HG02623 (cell line): Measurements from ENCODE around the gene VSX1.

Source experiments
- ATAC-seq: cut with Tn5 transposase; IDR thresholded peaks from one replicate; pipeline ENCODE4 v1.9.1; 2021; ENCODE audit warnings: moderate library complexity; ENCODE audit not compliant: unreplicated experiment

Gene VSX1

DNA sequence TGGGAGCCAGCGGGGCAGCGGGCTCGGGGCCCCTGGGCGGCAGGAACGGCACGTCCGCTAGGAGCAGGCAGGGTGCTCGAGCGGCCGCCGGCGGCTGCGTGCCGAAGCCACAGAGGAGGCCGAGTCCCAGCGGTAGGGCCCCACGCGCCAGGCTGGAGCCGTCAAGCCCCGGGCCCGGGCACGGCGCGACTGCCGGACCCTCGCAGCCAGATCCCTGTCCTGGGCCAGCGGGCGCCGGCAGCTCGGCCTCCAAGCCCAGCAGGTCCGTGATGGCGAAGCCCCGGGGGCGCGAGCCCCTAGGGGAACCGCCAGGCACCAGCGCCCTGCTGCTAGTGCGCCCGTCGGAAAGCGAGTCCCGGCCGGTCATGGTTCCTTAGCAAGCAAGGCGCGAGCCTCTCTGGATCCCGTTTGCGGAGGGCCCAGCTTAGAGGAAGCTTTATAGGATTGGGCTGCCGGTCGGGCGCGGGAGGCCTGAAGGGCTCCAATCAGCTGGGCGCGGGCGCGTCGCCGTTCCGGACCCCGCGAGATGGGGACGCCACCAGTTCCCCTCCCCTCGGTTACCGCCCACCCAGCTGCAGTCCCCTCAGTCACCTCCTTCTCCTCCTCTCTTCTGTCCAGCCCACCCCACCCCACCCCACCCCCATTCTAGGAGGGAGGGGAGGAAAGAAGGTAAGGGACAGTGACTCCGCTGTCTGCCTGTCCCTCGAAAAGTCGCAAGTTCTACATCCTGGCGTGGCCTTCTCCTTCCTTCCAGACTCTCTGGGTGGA lies at the start of gene VSX1:
Gene VSX1, minus strand, starts transcription at position 412 of the 768 bp plus-strand sequence. Its CDS starts 45 bp downstream, at position 367.
- no peak for ATAC-seq

DNA sequence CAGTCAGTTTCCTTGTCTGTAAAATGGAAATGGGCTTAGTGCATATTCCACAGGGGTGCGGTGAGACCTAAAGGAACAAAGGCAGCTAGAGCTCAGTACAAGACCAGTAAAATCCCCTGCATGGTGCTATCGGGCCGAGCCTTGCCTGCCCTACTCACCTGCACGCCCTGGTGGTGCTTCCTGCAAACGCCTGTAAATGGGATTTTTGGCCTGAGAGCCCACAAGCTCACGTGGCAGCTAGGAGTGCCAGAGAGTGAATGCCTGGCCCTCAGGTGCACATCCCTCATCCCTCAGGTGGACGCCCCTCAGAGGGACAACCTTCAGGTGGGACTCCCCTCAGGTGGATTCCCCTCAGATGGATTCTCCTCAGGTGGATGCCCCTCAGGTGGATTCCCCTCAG lies 48.0 kb upstream of the VSX1 start:
- no peak for ATAC-seq

DNA sequence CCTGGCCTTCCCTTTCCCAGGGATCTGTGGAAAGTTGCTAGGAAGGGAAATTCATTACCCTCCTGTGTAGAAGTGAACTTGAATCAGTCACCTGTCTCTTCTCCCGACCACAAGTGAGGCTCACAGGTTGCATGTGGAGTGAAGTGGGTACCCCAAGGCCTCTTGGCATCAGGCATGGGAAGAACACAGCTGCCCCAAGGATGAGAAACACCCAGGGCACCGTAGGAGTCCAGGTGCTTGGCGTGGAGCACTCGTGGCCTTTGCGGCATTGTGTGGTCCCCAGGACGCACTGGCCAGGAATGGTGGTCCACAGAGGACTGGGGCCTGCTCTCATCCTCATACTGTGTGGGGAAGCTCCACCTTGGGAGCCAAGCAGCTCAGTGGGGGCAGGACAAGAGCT lies 47.5 kb upstream of the VSX1 start:
- ATAC-seq = no peak

DNA sequence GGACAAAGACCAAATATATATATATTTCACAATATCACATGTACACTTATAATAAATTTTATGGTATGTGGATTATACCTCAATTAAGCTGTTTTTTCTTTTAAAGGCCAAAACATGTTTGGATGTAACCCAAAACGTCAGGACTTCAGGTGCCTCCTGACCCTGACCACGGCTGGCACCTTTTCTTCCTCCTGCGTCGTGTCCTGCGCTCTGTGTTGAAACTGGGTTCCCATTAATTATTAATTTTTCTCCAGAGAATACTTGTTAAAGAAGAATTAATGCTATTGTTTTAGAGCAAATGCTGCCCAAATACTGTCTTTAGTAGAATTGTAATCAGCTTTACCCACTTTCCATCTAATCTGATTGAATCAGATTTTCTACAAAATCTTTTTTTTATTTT lies 46.7 kb upstream of the VSX1 start:
- ATAC-seq = no peak

DNA sequence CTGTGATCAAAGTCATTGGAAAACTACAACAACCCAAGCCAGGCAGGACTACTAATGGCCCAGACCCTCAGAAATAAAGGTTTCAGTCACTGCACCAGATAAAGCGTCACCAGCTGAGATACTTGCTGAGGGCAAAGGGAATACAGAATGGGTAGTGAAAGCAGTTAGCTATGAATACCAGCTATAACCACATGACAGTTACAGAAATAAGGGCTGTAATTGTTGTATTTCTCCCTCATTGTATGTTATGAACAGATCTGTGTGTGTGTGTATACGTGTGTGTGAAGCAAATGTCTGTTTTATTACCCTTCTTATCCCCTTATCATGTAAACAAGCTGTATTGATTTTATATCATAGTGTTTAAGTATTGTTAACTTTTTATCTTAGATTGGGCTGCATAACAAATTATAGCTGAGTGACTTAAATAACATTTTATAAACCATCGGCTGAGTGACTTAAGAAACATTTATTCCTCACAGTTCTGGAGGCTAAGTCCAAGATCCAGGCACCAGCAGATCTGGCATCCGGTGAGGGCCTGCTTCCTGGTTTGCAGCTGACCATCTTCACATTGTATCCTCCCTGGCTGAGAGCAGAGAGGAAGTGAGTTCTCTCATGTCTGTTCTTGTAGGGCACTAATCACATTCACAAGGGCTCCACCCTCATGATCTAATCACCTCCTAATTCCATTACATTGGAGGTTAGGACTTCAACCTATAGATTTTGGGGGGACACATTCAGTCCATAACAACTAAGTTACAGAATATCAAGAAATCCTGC lies 46.0 kb upstream of the VSX1 start:
- no peak for ATAC-seq

DNA sequence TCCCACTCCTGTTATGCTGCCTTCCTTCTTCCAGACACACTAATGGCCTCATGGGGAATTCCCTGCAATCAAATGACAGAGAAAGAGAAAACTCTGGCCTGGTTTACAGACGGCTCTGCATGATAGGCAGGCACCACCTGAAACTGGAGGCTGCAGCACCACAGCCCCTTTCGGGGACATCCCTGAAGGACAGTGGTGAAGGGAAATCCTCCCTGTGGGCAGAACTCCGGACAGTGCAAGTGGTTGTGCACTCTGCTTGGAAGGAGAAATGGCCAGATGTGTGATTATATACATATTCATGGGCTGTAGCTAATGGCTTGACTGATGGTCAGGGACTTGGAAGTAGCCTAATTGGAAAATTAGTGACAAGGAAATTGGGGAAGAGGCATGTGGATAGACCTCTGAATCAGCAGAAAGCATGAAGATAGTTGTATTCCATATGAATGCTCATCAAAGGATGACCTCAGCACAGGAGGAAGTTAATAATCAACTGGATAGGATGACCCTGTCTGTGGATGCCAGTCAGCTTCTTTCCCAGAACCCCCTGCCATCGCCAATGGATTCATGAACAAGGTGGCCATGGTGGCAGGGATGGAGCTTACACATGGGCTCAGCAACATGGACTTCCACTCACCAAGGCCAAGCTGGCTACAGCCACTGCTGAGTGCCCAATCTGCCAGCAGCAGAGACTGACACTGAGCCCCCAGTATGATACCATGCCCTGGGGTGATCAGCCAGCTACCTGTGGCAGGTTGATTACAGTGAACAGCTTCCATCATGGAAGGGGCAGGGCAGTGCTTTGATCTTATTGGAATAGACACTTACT lies 44.5 kb upstream of the VSX1 start:
- no peak for ATAC-seq

DNA sequence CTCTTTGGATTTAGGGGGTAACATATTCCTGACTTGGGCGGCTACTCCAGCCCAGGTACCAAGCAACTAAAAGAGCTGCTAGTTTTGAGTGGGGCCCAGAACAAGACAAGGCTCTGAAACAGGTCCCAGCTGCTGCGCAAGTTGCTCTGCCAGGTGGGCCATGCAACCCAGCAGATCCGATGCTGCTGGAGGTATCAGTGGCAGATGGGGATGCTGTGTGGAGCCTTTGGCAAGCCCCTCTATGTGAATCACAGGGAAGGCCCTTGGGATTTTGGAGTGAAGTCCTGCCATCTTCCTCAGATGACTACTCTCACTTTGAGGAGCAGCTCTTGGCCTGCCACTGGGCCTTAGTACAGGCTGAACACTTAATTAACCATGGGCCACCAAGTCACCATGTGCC lies 43.7 kb upstream of the VSX1 start:
- ATAC-seq = no peak

DNA sequence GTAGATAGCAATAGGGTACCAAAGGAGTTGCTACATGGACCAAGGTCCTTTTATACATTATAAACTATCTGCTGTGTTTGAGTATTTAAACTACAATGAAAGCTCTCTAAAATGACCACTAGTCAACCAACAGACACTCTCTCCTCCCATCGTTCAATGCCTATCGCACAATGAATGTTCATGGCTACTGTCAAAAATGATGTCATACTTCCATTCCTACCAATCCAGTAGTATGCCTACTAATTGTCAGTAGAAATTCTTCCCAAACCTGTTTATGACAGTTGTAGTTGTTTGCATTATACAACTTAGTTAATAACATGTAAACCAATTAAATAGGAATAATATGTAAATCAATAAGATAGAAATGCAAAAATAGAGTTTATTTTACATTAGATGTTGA lies 39.0 kb upstream of the VSX1 start:
- ATAC-seq = no peak

DNA sequence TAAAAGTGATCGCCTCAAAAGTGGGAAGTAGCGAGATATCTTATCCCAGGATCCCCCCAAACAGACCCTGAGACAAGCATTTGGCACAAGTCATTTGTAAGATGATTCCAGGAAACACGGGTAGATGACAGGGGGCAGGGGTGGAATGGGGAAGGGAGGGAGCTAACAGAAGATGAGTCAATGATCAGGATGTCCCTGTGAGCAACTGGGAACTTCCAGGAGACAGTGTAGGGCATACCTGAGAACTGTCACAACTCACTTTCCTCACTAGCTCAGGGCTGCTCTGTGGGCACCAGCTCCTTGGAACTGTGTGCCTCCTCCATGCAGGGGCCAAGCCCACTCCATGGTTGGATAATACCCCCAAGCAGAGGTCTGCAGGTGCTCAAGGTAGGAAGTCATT lies 38.5 kb upstream of the VSX1 start:
- no peak for ATAC-seq

DNA sequence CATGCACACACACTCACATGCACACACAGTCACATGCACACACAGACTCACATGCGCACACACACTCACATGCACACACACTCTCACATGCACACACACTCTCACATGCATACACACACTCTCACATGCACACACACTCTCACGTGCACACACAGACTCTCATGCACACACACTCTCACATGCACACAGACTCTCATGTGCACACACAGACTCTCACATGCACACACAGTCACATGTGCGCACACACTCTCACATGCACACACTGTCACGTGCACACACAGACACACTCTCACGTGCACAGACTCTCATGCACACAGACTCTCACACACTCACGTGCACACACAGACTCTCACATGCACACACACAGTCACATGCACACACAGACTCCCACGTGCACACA lies 36.6 kb upstream of the VSX1 start:
- no peak for ATAC-seq

DNA sequence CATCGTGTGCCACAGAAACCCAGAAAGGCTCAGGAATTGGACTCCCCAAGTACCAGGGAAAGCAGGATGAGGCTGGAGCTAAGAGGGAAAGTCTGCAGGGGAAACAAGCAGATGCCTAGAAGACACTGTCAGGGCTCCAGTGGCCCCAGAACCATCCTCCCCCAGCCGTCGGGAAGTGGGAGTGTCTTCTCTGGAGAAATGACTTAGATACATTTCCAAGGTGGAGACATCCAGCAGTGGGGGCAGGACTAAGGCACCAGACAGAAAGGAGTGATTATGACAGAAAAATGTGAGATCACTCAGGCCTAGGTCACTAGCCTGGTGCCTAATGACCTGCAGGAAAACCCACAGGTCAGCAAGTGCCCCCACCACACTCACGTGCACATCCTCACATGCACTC lies 36.0 kb upstream of the VSX1 start:
- ATAC-seq = no peak

DNA sequence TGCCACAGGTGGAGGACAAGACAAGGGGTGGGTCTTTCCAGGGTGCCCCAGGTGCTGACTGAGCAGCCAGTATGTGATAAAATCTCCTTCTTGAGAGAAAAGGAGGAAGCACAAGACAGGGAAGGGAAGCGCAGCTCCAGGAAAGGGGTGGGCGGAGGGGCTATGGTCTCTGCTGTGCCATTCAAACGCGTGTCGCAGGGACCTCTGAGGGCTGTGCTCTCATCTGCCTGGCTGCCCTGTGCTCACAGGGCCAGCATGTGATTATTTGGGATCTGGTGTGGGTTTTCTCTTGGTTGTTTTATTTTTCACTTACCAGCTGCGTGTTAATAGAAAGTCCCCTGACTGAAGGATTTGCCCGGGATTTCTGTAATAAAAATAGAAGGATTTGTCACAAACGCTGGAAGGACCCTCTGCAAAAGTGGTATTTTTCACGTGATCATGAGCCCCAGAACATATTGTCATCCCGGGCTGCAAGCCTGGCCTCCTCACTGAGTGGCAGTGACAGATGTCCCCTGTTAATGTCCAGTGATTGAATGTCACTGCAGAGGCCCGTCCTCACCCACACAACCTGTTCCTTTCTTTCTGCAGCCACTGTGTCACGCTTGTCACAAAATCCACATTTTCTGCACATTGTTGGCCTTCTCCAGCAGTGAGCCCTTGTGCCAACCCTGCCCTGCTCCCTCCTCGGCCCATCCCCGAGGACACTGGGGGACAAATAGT lies 35.0 kb upstream of the VSX1 start:
- no peak for ATAC-seq

DNA sequence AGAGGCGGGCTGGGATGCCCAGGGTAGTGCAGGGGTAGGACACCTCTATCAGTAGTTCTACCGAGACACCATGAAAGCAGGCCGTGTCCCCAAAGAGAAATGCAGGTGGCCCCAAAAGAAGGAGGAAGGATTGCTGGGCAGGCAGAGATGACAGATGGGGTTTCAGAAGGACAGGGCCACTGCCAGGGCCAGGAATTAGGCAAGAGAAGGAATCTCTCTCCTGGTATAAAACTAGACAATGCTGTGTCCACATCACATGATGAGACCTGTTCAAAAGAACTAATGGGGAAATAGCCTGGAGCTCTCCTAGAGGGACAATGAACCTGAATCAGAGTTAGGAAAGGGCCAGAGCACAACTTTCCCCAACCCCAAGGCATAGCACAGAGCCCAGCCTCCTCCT lies 21.6 kb upstream of the VSX1 start:
- no peak for ATAC-seq

DNA sequence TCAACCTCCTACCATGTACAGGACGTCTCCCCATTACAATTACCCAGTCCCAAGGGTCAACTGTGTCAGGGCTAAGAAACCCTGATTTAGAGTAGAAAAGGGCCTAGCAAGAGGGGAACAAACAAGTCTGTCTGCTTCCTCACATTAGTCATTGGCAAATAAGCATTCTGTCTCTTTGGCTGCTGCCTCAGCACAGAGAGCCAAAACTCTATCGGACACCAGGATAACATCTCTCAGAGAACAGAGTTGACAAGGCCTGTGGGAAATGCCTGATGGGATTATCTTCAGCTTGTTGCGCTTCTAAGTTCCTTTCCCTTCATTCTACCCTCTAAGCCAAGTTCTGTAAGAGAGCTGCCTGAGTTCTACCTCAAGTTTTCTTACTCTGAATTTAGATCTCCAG lies 19.0 kb upstream of the VSX1 start:
- ATAC-seq = no peak

DNA sequence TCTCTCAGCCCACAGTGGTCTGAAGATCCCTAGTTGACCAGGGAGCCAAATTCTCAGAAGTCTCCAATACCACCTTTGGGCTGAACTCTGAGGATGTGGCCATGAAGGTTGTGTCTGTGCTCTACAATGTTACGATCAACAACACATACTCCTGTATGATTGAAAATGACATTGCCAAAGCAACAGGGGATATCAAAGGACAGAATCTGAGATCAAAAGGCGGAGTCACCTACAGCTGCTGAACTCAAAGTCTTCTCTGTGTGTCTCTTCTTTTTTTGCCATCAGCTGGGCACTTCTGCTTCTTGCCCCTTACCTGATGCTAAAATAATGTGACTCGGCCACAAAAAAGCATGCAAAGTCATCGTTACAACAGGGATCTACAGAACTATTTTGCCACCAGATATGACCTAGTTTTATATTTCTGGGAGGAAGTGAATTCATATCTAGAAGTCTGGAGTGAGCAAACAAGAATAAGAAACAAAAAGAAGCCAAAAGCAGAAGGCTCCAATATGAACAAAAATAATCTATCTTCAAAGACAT lies 17.7 kb upstream of the VSX1 start:
- no peak for ATAC-seq

DNA sequence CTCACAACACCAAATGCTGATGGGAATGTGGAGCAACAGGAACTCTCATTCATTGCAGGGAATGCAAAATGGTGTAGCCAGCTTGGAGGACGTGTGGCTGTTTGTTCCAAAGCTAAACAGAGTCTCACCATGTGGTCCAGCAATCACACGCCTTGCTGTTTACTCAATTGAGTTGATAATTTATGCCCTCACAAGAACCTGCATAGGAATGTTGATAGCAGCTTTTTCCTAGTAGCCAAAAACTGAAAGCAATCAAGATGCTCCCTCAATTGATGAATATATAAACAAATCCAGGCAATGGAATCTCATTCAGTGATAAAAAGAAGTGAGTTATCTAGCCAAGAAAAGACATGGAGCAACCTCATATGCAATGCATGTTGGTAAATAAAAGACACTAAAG lies 15.6 kb upstream of the VSX1 start:
- no peak for ATAC-seq

DNA sequence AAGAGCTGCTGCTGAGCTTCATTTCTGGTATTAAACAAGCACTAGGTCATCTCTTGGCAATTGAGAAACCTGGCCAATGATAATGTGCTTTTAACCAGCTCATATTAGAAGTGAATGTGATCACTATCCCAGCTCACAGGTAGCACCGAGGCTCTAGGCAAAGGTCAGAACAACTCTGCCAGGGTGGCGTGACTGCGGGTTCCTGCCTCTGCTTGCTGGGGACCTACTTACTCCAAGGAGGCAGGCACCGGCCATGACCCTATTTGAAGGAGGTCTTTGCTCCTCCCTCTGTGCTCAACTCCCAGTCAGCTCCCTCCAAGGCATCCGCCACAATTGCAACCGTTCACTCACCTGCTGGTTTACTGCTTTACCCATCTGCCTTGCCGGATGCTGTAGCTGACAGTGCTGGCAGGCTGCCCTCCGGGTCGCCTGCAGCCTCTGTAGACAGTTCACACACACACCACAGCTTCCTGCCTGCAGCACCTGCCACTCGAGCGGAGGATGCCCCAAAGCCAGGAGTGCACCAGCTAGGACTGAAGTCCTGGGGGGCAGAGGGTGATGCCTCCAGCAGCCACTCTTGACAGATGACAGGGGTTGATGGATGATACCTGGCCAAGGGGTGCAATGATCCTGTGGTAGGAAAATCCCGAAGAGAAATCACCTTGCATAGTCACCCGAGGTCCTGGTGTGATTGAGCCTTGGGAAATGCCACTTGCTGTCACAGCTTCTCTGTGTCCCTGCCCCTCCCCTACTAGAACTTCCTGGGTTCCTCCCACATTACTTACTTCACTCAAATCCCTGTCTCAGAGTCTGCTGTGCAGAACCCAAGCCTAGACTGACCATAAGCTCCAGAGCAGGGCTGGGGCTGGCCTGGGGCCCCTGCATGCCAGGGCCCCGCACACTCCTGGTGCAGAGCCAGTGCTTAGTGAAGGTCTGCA lies 8.8 kb upstream of the VSX1 start:
- peak; percentile 70 for ATAC-seq

DNA sequence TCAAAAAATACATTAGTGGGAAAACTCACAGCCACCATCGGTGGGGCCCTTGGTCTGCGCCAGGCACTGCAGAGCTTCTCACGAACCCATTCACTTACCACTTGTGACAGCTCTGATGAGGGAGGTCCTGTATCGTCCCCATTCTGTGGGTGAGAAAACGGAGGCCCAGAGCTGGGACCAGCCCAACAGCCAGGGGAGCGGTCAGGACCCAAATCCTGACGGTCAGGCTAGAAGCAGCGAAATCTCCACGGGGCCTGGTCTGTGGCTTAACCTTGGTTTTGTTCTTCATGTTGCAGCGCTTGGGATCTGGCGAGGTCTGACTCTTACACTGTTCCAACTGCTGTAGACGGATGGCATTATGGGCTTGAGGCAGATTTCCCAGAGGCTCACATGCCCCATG lies 7.7 kb upstream of the VSX1 start:
- ATAC-seq = no peak

DNA sequence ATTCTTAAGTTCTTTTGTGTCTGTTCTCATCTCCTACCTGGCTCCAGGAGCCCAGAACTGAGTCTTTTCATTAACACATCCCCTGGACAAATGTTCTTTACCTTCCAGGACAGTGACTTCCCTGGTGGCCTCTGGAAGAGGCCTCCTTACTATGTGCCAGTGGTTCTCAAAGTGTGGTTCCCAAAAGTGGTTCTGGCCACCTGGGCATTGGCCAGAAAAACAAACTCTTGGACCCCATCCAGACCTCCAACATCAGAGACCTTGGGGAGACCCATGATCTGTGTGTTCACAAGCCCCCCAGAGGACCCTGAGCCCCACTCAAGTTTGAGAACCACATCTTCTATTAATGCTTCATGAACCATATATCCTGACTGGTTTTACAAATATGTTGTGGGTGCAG lies 7.2 kb upstream of the VSX1 start:
- no peak for ATAC-seq

DNA sequence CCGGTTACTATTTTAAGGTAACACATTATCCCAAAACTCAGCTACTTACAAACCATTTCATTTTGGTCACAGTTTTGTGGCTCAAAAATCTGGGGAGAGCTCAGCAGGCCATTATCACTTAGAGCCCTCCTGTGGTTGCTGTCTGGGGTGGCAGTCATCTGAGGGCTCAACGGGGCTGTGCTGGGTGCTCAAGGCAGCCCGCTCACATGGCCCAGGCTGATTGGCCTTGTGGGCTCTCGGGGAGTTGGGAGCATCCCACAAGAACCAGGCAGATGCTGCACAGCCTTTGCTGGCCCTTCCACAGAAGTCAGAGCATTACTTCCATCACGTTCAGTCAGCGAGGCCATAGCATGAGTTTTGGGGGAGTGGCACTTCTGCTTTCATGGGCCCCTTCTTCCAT lies 6.3 kb upstream of the VSX1 start:
- ATAC-seq = no peak
